ENCODE data around the gene EFNA5.

Gene EFNA5

GRCh38 chr5:107551088-107551487 lies 119.6 kb downstream of the EFNA5 start:
- TF ChIP-seq ZNF701 (tag by site-specific recombination; IDR thresholded peaks at IDR 0.05) (no peak), ZNF558 (tag by site-specific recombination; IDR thresholded peaks at IDR 0.05) (no peak), ZNF514 (tag by site-specific recombination; IDR thresholded peaks at IDR 0.05) (no peak), HOXA7 (CRISPR knock-in tag; IDR thresholded peaks at IDR 0.05; ENCODE audit: borderline replicate concordance) (no peak)
- Histone ChIP-seq H3K4me1 (ENCODE audit: control insufficient read depth, insufficient read depth, low read length) (peaks cover 14% of the 10 kb centered on the region; the same call in 1 of the 2 replicates), H3K36me3 (ENCODE audit: control insufficient read depth in 2 of 2, insufficient read depth in 1 of 2, low read length in 2 of 2) (no peaks in the 10 kb centered on the region), H3K27ac (ENCODE audit: extremely low read depth, low read depth, low read length) (no peak overlapping the region), H3K9me3 (ENCODE audit: control insufficient read depth, insufficient read depth, low read depth, low read length) (no peaks in the 10 kb centered on the region), H3K4me3 (ENCODE audit: low read depth, low read length) (no peak overlapping the region)
- ChIA-PET POLR2A (no interaction called here), CTCF (interaction anchor here (0.7 kb wide), 1 partner anchor 267 kb away, joined by 3 read pairs; no protein-coding TSS in a partner anchor)

- POLR2A ChIA-PET: interaction anchor here (1.0 kb wide), 1 partner anchor 23 kb away, joined by 3 read pairs; no protein-coding TSS in a partner anchor
These were observed 121.2 kb downstream of the EFNA5 start for GRCh38 chr5:107549567-107549966.

More at GRCh38 chr5:107549567-107549966, 121.2 kb downstream of the EFNA5 start:
- H3K27ac ChIP-seq (ENCODE audit: extremely low read depth, low read depth, low read length): no peak overlapping the region
- H3K4me3 ChIP-seq (ENCODE audit: low read depth, low read length): no peak overlapping the region
- peaks cover 14% of the 10 kb centered on the region; the same call in 1 of the 2 replicates for H3K4me1 ChIP-seq (ENCODE audit: control insufficient read depth, insufficient read depth, low read length)
- TF ChIP-seq ZNF610 (tag by site-specific recombination; IDR thresholded peaks at IDR 0.05; ENCODE audit: borderline replicate concordance) (no peak), AEBP2 (tag by site-specific recombination; IDR thresholded peaks at IDR 0.05; ENCODE audit: borderline replicate concordance) (no peak), ZNF24 (tag by site-specific recombination; IDR thresholded peaks at IDR 0.05) (no peak), ATF2 (tag by site-specific recombination; IDR thresholded peaks at IDR 0.05; ENCODE audit: low read depth) (no peak), ZNF362 (tag by site-specific recombination; IDR thresholded peaks at IDR 0.05) (no peak), ZNF621 (tag by site-specific recombination; IDR thresholded peaks at IDR 0.05) (no peak), ZNF184 (tag by site-specific recombination; IDR thresholded peaks at IDR 0.05) (no peak), ZNF449 (tag by site-specific recombination; IDR thresholded peaks at IDR 0.05) (no peak), HOXC10 (CRISPR knock-in tag; IDR thresholded peaks at IDR 0.05) (no peak), ZNF624 (tag by site-specific recombination; IDR thresholded peaks at IDR 0.05) (no peak), ZNF664 (tag by site-specific recombination; IDR thresholded peaks at IDR 0.05) (no peak), TSHZ1 (tag by site-specific recombination; IDR thresholded peaks at IDR 0.05; ENCODE audit: borderline replicate concordance) (no peak), ZSCAN18 (tag by site-specific recombination; IDR thresholded peaks at IDR 0.05) (no peak), KLF17 (tag by site-specific recombination; IDR thresholded peaks at IDR 0.05) (no peak), REPIN1 (tag by site-specific recombination; IDR thresholded peaks at IDR 0.05; ENCODE audit: low read depth) (no peak), MEIS1 (CRISPR knock-in tag; IDR thresholded peaks at IDR 0.05; ENCODE audit: borderline replicate concordance) (no peak), ZNF169 (tag by site-specific recombination; IDR thresholded peaks at IDR 0.05) (no peak), ZNF501 (tag by site-specific recombination; IDR thresholded peaks at IDR 0.05) (no peak), ZNF121 (tag by site-specific recombination; IDR thresholded peaks at IDR 0.05) (no peak)
- H3K36me3 ChIP-seq (ENCODE audit: control insufficient read depth in 2 of 2, insufficient read depth in 1 of 2, low read length in 2 of 2): no peaks in the 10 kb centered on the region
- CTCF ChIA-PET: no interaction called here
- no peaks in the 10 kb centered on the region for H3K9me3 ChIP-seq (ENCODE audit: control insufficient read depth, insufficient read depth, low read depth, low read length)

Data from HEK293 (cell line).